HuH-7.5 (cell line): ENCODE measurements around the gene CSN3.
"Not testable (repeated sequence)": the region's sequence is repeated elsewhere in the genome, so short reads cannot be mapped to it uniquely, and the experiment has no call there.

Experiments
- DNase-seq: peaks from one replicate; pipeline ENCODE4 v3.0.0; 2011; ENCODE audit warnings: low spot score

Gene CSN3, protein sequence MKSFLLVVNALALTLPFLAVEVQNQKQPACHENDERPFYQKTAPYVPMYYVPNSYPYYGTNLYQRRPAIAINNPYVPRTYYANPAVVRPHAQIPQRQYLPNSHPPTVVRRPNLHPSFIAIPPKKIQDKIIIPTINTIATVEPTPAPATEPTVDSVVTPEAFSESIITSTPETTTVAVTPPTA

GRCh38 chr4:70242297-70242696, at the start of gene CSN3:
CSN3 (plus strand) TSS chr4:70242597; CDS start chr4:70244820, 2,223 bp downstream.
- DNase-seq: not testable (repeated sequence)

DNA sequence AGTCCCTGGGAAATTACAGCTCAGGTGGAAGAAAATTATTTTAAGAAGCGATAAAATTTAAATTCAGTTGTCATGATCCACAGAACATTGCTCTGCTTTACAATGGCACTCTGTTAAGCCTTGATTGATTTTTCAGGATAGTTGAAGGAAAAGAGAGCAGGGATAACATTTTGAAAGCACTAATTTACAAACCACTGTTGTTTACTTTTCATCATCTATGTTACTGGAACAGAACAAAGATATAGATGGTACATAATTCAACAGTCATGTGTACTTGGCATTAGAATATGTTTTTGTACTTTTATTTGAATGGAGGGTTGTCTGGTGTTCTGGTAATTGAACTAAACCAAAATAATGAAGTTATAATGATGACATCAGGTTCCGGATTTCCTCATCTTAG, 49.5 kb upstream of the CSN3 start:
- DNase-seq: no peak

GRCh38 chr4:70195425-70195824, 47.0 kb upstream of the CSN3 start, which contains the start of gene ODAM:
ODAM (plus strand) TSS chr4:70195725; CDS start chr4:70196544, 819 bp downstream.
- no peak for DNase-seq

GRCh38 chr4:70196857-70197256, 45.5 kb upstream of the CSN3 start:
- DNase-seq: no peak

DNA sequence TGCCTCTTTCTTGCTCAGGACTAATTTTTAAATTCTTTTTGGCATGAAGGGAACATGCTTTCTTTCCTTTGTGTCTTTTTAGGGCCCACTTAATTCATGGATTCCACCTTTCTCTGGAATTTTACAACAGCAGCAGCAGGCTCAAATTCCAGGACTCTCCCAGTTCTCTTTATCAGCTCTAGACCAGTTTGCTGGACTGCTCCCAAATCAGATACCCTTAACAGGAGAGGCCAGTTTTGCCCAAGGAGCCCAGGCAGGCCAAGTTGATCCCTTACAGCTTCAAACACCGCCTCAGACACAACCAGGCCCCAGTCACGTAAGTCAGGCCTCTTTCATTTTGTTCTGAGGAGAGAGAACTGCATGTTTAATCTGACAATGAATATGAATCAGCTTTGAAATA, 44.6 kb upstream of the CSN3 start:
- DNase-seq: peak; percentile 2

DNA sequence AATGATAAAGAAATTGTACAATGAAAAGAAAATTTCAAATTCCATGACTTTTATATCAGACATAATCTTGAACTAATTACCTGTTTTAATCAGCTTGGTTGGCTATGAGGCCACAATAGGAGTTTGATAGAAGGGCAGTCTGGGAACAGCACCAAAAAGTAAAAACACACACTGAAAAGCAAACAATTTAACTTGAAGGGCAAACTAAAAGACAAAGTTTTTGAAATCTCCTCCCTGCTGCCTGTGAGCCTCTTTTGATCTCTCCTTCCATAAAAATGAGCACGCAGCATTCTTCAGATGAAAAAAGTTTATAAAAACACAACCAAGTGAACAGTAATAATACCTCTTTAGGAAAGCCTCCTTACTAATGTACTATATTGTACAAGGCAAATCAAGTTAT, 38.8 kb upstream of the CSN3 start:
- DNase-seq: no peak

DNA sequence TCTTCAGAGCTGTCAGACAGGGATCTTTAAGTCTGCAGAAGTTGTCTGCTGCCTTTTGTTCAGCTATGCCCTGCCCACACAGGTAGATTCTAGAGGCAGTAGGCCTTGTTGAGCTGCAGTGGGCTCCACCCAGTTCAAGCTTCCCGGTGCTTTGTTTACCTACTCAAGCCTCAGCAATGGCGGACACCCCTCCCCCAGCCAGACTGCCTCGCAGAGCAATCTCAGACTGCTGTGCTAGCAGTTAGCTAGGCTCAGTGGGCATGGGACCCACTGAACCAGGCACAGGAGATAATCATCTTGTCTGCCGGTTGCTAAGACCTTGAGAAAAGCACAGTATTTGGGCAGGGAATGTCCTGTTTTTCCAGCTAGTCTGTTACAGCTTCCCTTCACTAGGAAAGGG, 29.6 kb upstream of the CSN3 start:
- DNase-seq: not testable (repeated sequence)

GRCh38 chr4:70216109-70216508, 26.3 kb upstream of the CSN3 start:
- DNase-seq: not testable (repeated sequence)

DNA sequence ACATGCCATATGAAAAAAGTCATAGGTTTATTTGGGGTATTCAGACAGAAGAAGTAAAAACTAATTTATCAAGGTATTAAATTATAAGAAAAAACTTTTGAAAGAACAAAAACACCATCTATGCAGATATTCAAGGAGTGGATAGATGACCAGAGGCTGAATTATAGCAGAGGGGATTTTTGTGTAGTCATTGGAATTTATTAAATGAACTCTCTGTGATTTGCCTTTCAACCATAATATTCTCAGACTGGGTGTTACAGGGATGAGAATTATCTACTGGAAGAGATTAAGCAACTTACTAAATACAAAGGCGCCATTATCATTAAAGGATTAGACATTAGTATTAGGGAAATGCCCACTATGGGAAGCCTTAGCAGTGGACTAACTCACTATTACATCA, 25.8 kb upstream of the CSN3 start:
- DNase-seq: not testable (repeated sequence)

DNA sequence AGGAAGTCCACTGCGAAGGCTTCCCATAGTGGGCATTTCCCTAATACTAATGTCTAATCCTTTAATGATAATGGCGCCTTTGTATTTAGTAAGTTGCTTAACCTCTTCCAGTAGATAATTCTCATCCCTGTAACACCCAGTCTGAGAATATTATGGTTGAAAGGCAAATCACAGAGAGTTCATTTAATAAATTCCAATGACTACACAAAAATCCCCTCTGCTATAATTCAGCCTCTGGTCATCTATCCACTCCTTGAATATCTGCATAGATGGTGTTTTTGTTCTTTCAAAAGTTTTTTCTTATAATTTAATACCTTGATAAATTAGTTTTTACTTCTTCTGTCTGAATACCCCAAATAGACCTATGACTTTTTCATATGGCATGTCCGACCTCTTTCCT, 21.0 kb upstream of the CSN3 start:
- not testable (repeated sequence) for DNase-seq

DNA sequence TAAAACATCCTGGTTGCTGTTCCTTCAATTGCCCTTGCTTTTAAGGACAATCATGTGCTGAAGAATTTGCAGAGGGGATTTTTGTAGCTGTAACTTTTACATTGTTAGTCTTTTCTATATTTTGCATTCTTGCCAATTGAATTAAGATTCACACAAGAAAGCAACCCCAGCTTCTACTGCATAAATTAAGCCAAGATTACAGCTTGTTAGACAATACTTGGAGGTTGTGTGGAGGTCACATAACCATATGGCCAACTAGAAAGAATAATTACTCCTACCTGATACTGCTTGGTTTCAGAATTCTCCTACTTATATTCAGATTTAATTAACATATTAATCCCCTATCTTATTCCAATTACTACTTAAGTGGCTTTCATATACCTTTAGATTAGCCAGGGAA, 20.6 kb upstream of the CSN3 start:
- DNase-seq: not testable (repeated sequence)

DNA sequence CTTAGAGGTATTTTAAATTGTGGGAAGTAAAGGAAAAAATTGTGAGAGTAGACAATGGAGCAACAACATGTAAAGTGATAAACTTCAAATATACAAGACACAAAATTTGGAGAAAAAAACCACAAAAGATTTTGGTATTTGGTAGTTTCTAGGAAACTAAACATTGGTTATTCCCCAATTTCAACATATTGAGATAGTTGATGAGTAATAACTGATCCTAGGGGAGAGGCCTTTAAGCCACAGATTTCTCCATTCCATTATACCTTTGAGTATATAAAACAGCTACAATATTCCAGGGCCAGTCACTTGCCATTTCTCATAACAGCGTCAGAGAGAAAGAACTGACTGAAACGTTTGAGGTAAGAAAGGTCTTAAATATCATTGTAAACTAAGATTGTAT, 16.6 kb upstream of the CSN3 start, which contains the start of gene FDCSP:
TSS of gene FDCSP (plus strand) at position 301 of the 400 bp plus-strand sequence. CDS start 5,071 bp downstream, outside the sequence.
- no peak for DNase-seq

DNA sequence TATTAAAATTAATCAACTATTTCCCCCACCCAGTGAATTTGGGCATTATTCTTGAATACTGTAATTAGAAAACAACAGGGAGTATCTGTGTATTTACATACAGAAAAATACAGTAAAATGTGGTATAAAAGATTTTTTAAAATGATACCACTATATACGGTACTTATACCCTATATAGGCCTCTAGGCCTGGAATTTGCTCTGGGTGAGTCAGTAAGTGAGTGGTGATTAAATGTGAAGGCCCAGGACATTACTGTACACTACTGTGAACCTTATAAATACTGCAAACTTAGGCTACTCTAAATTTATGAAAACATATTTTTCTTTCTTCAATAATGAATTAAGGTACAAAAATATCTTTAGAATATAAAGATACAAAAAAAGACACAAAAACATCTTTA, 6.3 kb upstream of the CSN3 start:
- no peak for DNase-seq

GRCh38 chr4:70239131-70239883, 3.1 kb upstream of the CSN3 start:
- no peak for DNase-seq

DNA sequence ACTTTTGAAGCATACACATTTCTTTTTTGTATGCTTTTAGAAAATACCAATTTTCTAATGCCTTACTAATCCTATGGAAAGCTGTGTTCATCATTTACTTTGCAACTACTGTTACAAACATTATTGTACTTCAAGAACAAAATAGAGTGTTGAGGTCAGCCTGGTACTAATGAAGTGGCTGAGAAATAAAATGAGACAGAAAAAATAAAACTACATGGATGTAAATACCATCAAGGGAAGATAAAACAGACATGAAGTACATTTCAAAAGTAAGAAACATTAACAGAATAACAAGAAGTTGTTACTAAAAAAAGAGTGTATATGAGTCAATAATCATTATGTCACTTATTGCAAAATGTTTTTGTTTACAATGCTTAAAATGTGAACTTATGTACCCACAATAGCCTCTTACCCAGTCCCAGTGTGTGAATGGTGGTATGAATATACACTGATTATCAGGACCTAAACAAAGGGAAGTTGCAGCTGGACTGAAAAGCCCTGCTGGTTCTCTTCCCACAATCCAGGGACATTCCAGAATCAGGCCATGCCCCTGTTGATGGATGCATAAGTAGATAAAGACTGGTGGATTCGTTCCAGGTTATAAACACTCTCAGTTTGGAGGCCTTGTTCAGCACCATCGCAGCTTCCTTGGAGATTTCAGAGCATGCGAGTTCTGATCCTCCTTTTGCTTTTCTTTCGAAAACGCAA, 2.4 kb upstream of the CSN3 start:
- DNase-seq: no peak

DNA sequence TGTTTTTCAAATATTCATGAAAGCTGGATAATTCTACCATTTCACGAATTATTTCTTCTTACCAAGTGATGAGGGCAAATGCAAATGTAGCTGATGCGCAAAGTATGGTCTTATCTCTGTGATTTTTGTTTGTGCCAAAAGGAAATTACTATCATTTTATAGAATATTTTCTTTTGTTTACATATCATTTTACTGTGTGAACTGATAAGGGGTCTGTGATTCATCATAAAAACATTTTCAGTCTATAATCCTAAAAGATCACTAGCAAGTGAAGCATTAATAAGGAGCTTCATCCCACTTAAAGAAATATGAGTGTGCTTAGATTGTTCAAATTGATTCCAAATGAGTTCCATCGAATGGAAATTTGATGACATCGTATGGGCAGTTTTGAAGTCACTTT, 694 bp downstream of the CSN3 start:
- no peak for DNase-seq

- no peak for DNase-seq
Measured at GRCh38 chr4:70251250-70251944, 9.0 kb downstream of the CSN3 start.

DNA sequence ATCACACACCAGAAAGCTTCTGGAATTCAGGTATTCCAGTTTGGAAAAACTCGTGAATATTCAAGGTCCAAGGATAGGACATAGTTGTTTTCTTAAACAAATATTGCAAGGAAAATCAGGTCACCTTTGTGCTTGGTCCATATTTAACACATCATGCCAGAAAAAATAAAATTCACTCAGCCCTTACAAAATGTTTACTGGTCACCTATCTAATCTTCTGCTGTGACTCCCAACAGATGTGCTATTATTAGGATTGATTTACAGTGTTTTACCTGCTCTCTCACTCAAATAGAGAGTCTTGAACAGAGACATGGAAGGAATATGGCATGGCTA, 9.5 kb downstream of the CSN3 start:
- DNase-seq: no peak

DNA sequence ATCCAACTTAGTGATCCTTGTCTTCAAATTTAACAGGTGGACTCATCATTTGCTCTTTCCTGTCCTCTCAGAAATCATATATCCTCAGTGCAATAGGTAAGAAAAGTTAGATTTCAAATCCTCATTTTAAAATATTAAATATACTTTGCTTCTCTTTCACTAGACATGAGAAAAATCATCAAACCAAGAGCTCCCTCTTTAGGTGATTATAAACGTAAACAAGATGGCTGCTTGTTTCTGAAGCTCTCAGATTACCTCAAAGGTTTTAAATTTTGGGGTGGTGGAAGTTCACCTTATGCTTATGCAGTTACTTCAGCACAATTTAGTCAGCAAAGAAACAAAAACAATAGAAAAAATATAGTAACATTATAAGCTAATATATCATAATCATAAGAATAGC, 27.3 kb downstream of the CSN3 start:
- DNase-seq: no peak

DNA sequence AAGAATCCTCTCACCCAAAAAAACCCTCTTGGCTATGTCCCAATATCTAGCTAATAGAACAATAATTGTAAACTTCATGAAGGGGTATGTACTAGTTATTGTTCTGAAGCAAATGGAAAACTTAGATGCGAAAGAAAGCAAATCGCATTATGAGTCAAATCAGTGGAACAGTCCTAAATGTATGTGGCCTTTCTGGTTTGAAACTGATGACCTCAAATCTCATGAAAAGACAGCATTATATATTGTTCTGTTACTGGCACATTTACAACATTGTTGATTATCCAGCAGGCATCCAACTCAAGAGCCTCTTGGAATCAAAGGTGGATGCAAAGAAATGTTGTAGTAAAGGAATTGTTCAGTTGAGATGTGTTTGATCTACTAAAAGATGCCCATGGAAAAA, 34.7 kb downstream of the CSN3 start:
- DNase-seq: no peak

DNA sequence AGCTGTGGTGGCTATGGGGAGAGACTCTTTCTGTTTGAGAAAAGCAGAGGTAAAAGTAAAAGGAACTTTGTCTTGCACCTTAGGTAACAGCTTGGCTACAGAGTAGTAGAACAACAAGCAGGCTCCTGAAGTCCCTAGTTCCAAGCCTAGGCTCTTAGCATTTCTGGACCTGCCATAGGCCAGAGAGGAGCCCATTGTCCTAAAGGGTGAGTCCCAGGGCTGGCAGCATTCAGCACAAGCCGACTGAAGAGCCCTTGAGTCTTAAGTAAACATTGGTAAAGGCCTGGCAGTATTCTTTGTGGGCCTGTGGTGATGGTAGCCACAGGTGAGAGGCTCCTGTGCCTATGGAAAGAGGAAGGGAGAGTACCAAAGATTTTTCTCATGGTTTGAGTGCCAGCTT, 38.2 kb downstream of the CSN3 start:
- DNase-seq: no peak

GRCh38 chr4:70288651-70289050, 46.3 kb downstream of the CSN3 start:
- no peak for DNase-seq

GRCh38 chr4:70291341-70291740, 48.9 kb downstream of the CSN3 start:
- no peak for DNase-seq
